ENCODE results near the gene GPR161. TPM values are rescaled to one million over a fixed set of nuclear protein-coding genes. Genes with fewer than 3 reads are reported as not detected.

GPR161 gene
- total RNA-seq, 1 donor = 13.8 TPM

GRCh38 chr1:168141871-168142385 lies 5.2 kb upstream of the GPR161 start:
- no peak overlapping the region for H3K4me3 ChIP-seq (ENCODE audit: insufficient read depth, low read length)
- no peaks in the 10 kb centered on the region for H3K9me3 ChIP-seq (ENCODE audit: low read depth, low read length)
- H3K36me3 ChIP-seq (ENCODE audit: insufficient read depth, low read length) = no peaks in the 10 kb centered on the region
- no peak overlapping the region for H3K27ac ChIP-seq (ENCODE audit: low read depth, low read length)
- no peaks in the 10 kb centered on the region for H4K20me1 ChIP-seq (ENCODE audit: insufficient read depth, low read length)
- TF ChIP-seq, protein P1, sequence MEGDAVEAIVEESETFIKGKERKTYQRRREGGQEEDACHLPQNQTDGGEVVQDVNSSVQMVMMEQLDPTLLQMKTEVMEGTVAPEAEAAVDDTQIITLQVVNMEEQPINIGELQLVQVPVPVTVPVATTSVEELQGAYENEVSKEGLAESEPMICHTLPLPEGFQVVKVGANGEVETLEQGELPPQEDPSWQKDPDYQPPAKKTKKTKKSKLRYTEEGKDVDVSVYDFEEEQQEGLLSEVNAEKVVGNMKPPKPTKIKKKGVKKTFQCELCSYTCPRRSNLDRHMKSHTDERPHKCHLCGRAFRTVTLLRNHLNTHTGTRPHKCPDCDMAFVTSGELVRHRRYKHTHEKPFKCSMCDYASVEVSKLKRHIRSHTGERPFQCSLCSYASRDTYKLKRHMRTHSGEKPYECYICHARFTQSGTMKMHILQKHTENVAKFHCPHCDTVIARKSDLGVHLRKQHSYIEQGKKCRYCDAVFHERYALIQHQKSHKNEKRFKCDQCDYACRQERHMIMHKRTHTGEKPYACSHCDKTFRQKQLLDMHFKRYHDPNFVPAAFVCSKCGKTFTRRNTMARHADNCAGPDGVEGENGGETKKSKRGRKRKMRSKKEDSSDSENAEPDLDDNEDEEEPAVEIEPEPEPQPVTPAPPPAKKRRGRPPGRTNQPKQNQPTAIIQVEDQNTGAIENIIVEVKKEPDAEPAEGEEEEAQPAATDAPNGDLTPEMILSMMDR (IDR thresholded peaks at IDR 0.05; ENCODE audit: extremely low read depth, low read depth, low read length) = no peak
- H3K4me2 ChIP-seq (ENCODE audit: insufficient read depth, low read length) = no peak overlapping the region
- H3K4me1 ChIP-seq (ENCODE audit: insufficient read depth, low read length) = peaks cover 12% of the 10 kb centered on the region
- no peaks in the 10 kb centered on the region for H3K27me3 ChIP-seq (ENCODE audit: insufficient read depth, low read length)
- DNase-seq (ENCODE audit: insufficient read length, low spot score, missing footprints) = no peak
- H3K79me2 ChIP-seq (ENCODE audit: insufficient read depth, low read length) = no peaks in the 10 kb centered on the region
- H2AFZ ChIP-seq (ENCODE audit: low read length) = no peak overlapping the region

DNA sequence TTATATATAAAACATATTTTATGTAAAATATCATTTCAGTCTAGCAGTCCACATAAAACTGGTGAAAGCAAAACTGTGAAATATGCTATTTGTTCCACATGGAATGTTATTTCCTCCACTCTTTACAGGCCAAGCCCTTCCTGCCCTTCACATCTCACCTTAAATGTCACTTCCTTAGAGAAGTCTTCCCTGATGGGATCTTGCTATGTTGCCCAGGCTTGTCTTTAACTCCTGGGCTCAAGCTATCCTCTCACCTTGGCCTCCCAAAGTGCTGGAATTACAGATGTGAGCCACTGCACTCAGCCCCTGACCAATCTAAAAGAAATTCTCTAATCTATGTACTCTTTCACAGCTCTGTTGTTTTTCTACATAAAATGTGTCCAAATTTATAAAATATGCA lies 2.3 kb upstream of the GPR161 start:
- H3K9me3 ChIP-seq (ENCODE audit: low read depth, low read length) = no peaks in the 10 kb centered on the region
- H3K4me1 ChIP-seq (ENCODE audit: insufficient read depth, low read length) = peaks cover 8% of the 10 kb centered on the region
- H3K79me2 ChIP-seq (ENCODE audit: insufficient read depth, low read length) = peaks cover 2% of the 10 kb centered on the region
- DNase-seq (ENCODE audit: insufficient read length, low spot score, missing footprints) = no peak
- no peak overlapping the region for H3K4me2 ChIP-seq (ENCODE audit: insufficient read depth, low read length)
- no peak overlapping the region for H3K27ac ChIP-seq (ENCODE audit: low read depth, low read length)
- no peak overlapping the region for H3K4me3 ChIP-seq (ENCODE audit: insufficient read depth, low read length)
- TF ChIP-seq, protein P1 (IDR thresholded peaks at IDR 0.05; ENCODE audit: extremely low read depth, low read depth, low read length) = no peak
- H4K20me1 ChIP-seq (ENCODE audit: insufficient read depth, low read length) = no peaks in the 10 kb centered on the region
- no peak overlapping the region for H2AFZ ChIP-seq (ENCODE audit: low read length)
- H3K27me3 ChIP-seq (ENCODE audit: insufficient read depth, low read length) = no peaks in the 10 kb centered on the region
- no peaks in the 10 kb centered on the region for H3K36me3 ChIP-seq (ENCODE audit: insufficient read depth, low read length)

- no peak overlapping the region for H3K27ac ChIP-seq (ENCODE audit: low read depth, low read length)
- no peaks in the 10 kb centered on the region for H3K9me3 ChIP-seq (ENCODE audit: low read depth, low read length)
- no peak overlapping the region for H2AFZ ChIP-seq (ENCODE audit: low read length)
- TF ChIP-seq, protein P1 (IDR thresholded peaks at IDR 0.05; ENCODE audit: extremely low read depth, low read depth, low read length) = no peak
- H3K79me2 ChIP-seq (ENCODE audit: insufficient read depth, low read length) = peaks cover 2% of the 10 kb centered on the region
- no peaks in the 10 kb centered on the region for H3K27me3 ChIP-seq (ENCODE audit: insufficient read depth, low read length)
- no peak overlapping the region for H3K4me3 ChIP-seq (ENCODE audit: insufficient read depth, low read length)
- no peaks in the 10 kb centered on the region for H3K36me3 ChIP-seq (ENCODE audit: insufficient read depth, low read length)
- no peak for DNase-seq (ENCODE audit: insufficient read length, low spot score, missing footprints)
- H4K20me1 ChIP-seq (ENCODE audit: insufficient read depth, low read length) = no peaks in the 10 kb centered on the region
- H3K4me1 ChIP-seq (ENCODE audit: insufficient read depth, low read length) = peaks cover 8% of the 10 kb centered on the region
- no peak overlapping the region for H3K4me2 ChIP-seq (ENCODE audit: insufficient read depth, low read length)
Measured at GRCh38 chr1:168138134-168138533, 1.4 kb upstream of the GPR161 start.

- H3K4me1 ChIP-seq (ENCODE audit: insufficient read depth, low read length) = peaks cover 8% of the 10 kb centered on the region
- H3K4me2 ChIP-seq (ENCODE audit: insufficient read depth, low read length) = peak overlapping the region; percentile 97
- H3K27ac ChIP-seq (ENCODE audit: low read depth, low read length) = peak overlapping the region; percentile 59
- no peaks in the 10 kb centered on the region for H3K9me3 ChIP-seq (ENCODE audit: low read depth, low read length)
- peak overlapping the region; percentile 90 for H3K4me3 ChIP-seq (ENCODE audit: insufficient read depth, low read length)
- peak overlapping the region; percentile 99 for H2AFZ ChIP-seq (ENCODE audit: low read length)
- no peaks in the 10 kb centered on the region for H3K27me3 ChIP-seq (ENCODE audit: insufficient read depth, low read length)
- TF ChIP-seq, protein P1 (IDR thresholded peaks at IDR 0.05; ENCODE audit: extremely low read depth, low read depth, low read length) = no peak
- DNase-seq (ENCODE audit: insufficient read length, low spot score, missing footprints) = peak; percentile 80
- no peaks in the 10 kb centered on the region for H3K36me3 ChIP-seq (ENCODE audit: insufficient read depth, low read length)
- no peaks in the 10 kb centered on the region for H4K20me1 ChIP-seq (ENCODE audit: insufficient read depth, low read length)
- peaks cover 2% of the 10 kb centered on the region for H3K79me2 ChIP-seq (ENCODE audit: insufficient read depth, low read length)
Measured at GRCh38 chr1:168137515-168137821, 738 bp upstream of the GPR161 start.

Measured in osteoblast (primary cell).